ENCODE data around the gene PRKCH. TPM values are rescaled to one million over a fixed set of nuclear protein-coding genes. Genes with fewer than 3 reads are reported as not detected.

PRKCH gene
- total and polyA plus RNA-seq, 2 of the 13 experiments (the other 11 are each of a cell fraction or from before 2014, with no cell fraction given) = 0.48 to 1.3 TPM

DNA sequence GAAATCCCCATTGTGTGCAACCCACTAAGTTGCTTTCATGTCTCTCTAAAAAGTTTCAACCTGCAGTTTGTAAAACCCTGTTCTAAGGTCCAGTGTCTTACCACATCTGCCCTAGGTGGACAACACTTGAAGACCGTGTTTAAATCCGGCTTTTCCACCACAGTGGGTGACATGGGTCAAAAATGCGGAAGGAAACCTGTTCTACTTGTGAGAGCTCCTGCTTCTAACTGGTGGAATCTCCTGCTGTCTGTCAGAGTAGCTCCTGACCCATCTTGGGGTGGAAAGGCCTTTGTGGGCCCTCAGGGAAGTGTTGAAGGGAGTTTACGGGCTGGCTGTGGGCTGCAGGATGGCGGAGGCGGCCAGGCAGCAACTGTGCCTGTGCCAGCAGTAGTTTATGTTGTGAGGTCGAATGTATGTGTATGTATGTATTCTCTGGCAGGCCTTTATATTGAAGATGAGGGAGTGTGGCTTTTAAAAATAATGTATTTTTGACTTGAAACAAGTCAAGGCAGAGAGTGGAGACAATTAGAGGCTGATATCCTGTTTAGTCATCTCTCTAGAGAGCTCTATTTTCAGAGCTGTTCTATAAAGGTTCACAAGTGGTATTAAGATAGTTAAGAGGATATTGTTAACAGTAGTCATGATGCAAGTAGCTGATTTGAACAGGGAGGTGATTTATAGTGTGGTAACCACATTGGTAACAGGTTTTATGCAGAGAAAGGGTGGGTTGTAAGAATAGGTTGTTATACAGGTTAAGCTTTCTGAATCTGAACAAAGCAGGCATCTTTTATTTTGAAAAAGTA lies 67.0 kb downstream of the PRKCH start (continued):
- TF ChIP-seq, protein P1, sequence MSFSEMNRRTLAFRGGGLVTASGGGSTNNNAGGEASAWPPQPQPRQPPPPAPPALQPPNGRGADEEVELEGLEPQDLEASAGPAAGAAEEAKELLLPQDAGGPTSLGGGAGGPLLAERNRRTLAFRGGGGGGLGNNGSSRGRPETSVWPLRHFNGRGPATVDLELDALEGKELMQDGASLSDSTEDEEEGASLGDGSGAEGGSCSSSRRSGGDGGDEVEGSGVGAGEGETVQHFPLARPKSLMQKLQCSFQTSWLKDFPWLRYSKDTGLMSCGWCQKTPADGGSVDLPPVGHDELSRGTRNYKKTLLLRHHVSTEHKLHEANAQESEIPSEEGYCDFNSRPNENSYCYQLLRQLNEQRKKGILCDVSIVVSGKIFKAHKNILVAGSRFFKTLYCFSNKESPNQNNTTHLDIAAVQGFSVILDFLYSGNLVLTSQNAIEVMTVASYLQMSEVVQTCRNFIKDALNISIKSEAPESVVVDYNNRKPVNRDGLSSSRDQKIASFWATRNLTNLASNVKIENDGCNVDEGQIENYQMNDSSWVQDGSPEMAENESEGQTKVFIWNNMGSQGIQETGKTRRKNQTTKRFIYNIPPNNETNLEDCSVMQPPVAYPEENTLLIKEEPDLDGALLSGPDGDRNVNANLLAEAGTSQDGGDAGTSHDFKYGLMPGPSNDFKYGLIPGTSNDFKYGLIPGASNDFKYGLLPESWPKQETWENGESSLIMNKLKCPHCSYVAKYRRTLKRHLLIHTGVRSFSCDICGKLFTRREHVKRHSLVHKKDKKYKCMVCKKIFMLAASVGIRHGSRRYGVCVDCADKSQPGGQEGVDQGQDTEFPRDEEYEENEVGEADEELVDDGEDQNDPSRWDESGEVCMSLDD (CRISPR knock-in tag; IDR thresholded peaks at IDR 0.05; ENCODE audit: borderline replicate concordance) = no peak
- TF ChIP-seq MAFK (conservative IDR thresholded peaks at IDR 0.05 in 1 of 2, IDR thresholded peaks at IDR 0.05 in 1 of 2; ENCODE audit: low read length in 2 of 2) (no peak), RBM22 (optimal IDR thresholded peaks at IDR 0.05; ENCODE audit: low read length) (no peak), ZNF530 (CRISPR knock-in tag; IDR thresholded peaks at IDR 0.05; ENCODE audit: low read depth) (no peak)

DNA sequence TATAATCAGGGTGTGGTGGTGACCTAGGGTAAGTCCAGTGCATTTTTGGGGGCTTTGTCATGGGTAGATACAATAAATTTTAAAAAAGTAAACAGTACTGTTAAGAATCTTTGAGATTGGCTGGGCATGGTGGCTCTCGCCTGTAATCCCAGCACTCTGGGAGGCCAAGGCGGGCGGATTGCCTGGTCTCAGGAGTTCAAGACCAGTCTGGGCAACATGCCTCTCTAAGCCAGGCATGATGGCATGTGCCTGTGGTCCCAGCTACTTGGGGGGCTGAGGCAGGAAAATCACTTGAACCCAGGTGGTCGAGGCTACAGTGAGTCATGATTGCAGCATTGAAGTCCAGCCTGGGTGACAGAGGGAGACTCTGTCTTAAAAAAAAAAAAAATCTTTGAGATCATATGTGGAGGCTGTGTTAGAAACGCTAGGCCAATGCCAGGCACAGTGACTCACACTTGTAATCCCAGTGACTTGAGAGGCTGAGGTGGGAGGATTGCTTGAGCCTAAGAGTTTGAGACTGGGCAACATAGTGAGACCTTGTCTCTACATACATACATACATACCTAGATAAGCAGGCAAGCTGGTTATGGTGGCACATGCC lies 67.7 kb downstream of the PRKCH start:
- FAIRE-seq (no peak), DNase-seq (ENCODE audit: low spot score) (no peak), ATAC-seq (no peak)
- intact Hi-C loops (cut with micrococcal nuclease; ENCODE audit: unreplicated experiment) = no loop called here
- ChIA-PET CTCF (ENCODE audit: low intra/inter-chr PET ratio, low total read pairs) (no interaction called here), POLR2A (no interaction called here)
- H3K9ac ChIP-seq (ENCODE audit: insufficient read depth, low read depth, low read length) = no peak overlapping the region
- no peaks in the 10 kb centered on the region for H3K4me1 ChIP-seq (ENCODE audit: insufficient read depth, low read length)
- H3K4me2 ChIP-seq (ENCODE audit: low read depth, low read length) = no peak overlapping the region
- H3K9me3 ChIP-seq (ENCODE audit: low read length) = no peaks in the 10 kb centered on the region
- no peaks in the 10 kb centered on the region for H3K36me3 ChIP-seq (replicated peaks in 1 of 2; ENCODE audit: control insufficient read depth in 1 of 2, insufficient read depth in 2 of 2, low read length in 2 of 2)
- H3K27me3 ChIP-seq (ENCODE audit: control insufficient read depth in 1 of 2, insufficient read depth in 2 of 2, low read length in 2 of 2) = peaks cover 3 to 27% of the 10 kb centered on the region in 2 experiments; a peak in 4 of 5 replicates
- H3K27ac ChIP-seq (ENCODE audit: extremely low read length, insufficient read depth, low read length) = no peak overlapping the region
- H4K20me1 ChIP-seq (ENCODE audit: insufficient read depth, low read length) = no peaks in the 10 kb centered on the region
- in situ Hi-C loops (cut with HindIII; ENCODE audit: extremely low pct_ligation_motif_present, low pct_unique_long_range_greater_than_20kb) = no loop called here
- no peak overlapping the region for H2AFZ ChIP-seq (ENCODE audit: low read length)
- WGBS (ENCODE audit: low lambda C conversion rate) = 2% methylated on average over 4 of the region's 5 CpGs
- H3K4me3 ChIP-seq (replicated peaks in 1 of 3; ENCODE audit: insufficient read depth in 1 of 3, low read depth in 2 of 3, low read length in 3 of 3) = no peak overlapping the region
- TF ChIP-seq, protein P2, sequence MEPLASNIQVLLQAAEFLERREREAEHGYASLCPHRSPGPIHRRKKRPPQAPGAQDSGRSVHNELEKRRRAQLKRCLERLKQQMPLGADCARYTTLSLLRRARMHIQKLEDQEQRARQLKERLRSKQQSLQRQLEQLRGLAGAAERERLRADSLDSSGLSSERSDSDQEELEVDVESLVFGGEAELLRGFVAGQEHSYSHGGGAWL (CRISPR knock-in tag; IDR thresholded peaks at IDR 0.05) = no peak
- TF ChIP-seq, protein P3, sequence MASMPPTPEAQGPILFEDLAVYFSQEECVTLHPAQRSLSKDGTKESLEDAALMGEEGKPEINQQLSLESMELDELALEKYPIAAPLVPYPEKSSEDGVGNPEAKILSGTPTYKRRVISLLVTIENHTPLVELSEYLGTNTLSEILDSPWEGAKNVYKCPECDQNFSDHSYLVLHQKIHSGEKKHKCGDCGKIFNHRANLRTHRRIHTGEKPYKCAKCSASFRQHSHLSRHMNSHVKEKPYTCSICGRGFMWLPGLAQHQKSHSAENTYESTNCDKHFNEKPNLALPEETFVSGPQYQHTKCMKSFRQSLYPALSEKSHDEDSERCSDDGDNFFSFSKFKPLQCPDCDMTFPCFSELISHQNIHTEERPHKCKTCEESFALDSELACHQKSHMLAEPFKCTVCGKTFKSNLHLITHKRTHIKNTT (CRISPR knock-in tag; IDR thresholded peaks at IDR 0.05) = no peak
- no peak for TF ChIP-seq ZFP41 (CRISPR knock-in tag; IDR thresholded peaks at IDR 0.05; ENCODE audit: borderline replicate concordance)
- TF ChIP-seq, protein P4, sequence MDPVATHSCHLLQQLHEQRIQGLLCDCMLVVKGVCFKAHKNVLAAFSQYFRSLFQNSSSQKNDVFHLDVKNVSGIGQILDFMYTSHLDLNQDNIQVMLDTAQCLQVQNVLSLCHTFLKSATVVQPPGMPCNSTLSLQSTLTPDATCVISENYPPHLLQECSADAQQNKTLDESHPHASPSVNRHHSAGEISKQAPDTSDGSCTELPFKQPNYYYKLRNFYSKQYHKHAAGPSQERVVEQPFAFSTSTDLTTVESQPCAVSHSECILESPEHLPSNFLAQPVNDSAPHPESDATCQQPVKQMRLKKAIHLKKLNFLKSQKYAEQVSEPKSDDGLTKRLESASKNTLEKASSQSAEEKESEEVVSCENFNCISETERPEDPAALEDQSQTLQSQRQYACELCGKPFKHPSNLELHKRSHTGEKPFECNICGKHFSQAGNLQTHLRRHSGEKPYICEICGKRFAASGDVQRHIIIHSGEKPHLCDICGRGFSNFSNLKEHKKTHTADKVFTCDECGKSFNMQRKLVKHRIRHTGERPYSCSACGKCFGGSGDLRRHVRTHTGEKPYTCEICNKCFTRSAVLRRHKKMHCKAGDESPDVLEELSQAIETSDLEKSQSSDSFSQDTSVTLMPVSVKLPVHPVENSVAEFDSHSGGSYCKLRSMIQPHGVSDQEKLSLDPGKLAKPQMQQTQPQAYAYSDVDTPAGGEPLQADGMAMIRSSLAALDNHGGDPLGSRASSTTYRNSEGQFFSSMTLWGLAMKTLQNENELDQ (CRISPR knock-in tag; IDR thresholded peaks at IDR 0.05; ENCODE audit: borderline replicate concordance) = no peak
- TF ChIP-seq PPARG (CRISPR knock-in tag; conservative IDR thresholded peaks at IDR 0.05) = no peak
- TF ChIP-seq SNAI1 (CRISPR knock-in tag; IDR thresholded peaks at IDR 0.05; ENCODE audit: borderline replicate concordance) = no peak
- no peak for TF ChIP-seq NFE2 (CRISPR knock-in tag; IDR thresholded peaks at IDR 0.05)
- BruUV-seq (replicated peaks) = no TSS peak
- H3K79me2 ChIP-seq (ENCODE audit: insufficient read depth, low read length) = no peaks in the 10 kb centered on the region
